H1 (cell line): Measurements from ENCODE around the gene HYAL4.

Source experiments
- EZH2 ChIP-seq: fragments of 200-600 bp; sonication (generic); IDR thresholded peaks from 2 replicates; pipeline ENCODE4 v1.7.1; 2012; ENCODE audit warnings: low read depth, mild to moderate bottlenecking, moderate library complexity, low read length, inconsistent platforms; ENCODE audit not compliant: severe bottlenecking
- POLR2A ChIP-seq, 2 experiments: IDR thresholded peaks; 1 replicate in 1 of 2; 2 replicates in 1 of 2; pipeline ENCODE4 v1.6.1; 2011; ENCODE audit warnings: low read depth in 2 of 2, low read length in 2 of 2, mild to moderate bottlenecking in 2 of 2; ENCODE audit errors: control extremely low read depth in 1 of 2
- POLR2AphosphoS5 ChIP-seq: IDR thresholded peaks from 2 replicates; pipeline ENCODE4 v1.6.1; 2011; ENCODE audit warnings: low read depth, low read length
- TF ChIP-seq, protein P1 (sequence below), 3 experiments: IDR thresholded peaks; 1 replicate in 2 of 3; 2 replicates in 1 of 3; pipeline versions ENCODE4 v1.5.1 to v1.6.1; 2011; ENCODE audit warnings: low read length in 3 of 3, mild to moderate bottlenecking in 3 of 3, inconsistent platforms in 2 of 3, low read depth in 1 of 3, moderate library complexity in 1 of 3; ENCODE audit not compliant: insufficient read depth in 1 of 3; ENCODE audit errors: control extremely low read depth in 1 of 3
- TF ChIP-seq, protein P2 (sequence below): fragments of 300-600 bp; sonication (generic); IDR thresholded peaks from 2 replicates; pipeline ENCODE4 v1.7.1; 2012; ENCODE audit warnings: low read length, moderate library complexity, mild to moderate bottlenecking, inconsistent platforms; ENCODE audit not compliant: insufficient replicate concordance

DNA sequence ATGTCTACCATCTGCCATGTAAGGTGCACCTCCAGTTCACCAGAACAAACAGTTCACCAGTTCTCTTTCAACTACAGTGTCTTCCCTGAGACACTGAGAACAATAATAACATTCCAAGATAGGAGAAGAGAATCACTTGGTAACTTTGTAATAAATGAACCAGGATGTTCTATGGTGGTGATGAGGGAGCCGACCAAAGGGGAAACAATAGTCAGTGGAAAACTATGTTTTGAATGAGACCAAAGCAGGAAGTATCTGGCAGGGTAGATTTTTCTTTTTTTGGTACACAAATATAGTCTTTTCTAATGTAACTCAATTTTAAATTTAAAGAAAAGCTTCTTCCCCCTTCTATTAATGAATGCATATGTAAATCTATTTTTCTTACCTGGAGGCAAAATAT is 20.0 kb downstream of the HYAL4 start:
- TF ChIP-seq, protein P1, sequence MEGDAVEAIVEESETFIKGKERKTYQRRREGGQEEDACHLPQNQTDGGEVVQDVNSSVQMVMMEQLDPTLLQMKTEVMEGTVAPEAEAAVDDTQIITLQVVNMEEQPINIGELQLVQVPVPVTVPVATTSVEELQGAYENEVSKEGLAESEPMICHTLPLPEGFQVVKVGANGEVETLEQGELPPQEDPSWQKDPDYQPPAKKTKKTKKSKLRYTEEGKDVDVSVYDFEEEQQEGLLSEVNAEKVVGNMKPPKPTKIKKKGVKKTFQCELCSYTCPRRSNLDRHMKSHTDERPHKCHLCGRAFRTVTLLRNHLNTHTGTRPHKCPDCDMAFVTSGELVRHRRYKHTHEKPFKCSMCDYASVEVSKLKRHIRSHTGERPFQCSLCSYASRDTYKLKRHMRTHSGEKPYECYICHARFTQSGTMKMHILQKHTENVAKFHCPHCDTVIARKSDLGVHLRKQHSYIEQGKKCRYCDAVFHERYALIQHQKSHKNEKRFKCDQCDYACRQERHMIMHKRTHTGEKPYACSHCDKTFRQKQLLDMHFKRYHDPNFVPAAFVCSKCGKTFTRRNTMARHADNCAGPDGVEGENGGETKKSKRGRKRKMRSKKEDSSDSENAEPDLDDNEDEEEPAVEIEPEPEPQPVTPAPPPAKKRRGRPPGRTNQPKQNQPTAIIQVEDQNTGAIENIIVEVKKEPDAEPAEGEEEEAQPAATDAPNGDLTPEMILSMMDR (IDR thresholded peaks at IDR 0.05; ENCODE audit: control extremely low read depth in 1 of 3, insufficient read depth in 1 of 3, low read depth in 1 of 3, low read length in 3 of 3): no peak
- TF ChIP-seq POLR2AphosphoS5 (no peak), POLR2A (IDR thresholded peaks at IDR 0.05; ENCODE audit: control extremely low read depth in 1 of 2, low read depth in 2 of 2, low read length in 2 of 2) (no peak), EZH2 (no peak)
- TF ChIP-seq, protein P2, sequence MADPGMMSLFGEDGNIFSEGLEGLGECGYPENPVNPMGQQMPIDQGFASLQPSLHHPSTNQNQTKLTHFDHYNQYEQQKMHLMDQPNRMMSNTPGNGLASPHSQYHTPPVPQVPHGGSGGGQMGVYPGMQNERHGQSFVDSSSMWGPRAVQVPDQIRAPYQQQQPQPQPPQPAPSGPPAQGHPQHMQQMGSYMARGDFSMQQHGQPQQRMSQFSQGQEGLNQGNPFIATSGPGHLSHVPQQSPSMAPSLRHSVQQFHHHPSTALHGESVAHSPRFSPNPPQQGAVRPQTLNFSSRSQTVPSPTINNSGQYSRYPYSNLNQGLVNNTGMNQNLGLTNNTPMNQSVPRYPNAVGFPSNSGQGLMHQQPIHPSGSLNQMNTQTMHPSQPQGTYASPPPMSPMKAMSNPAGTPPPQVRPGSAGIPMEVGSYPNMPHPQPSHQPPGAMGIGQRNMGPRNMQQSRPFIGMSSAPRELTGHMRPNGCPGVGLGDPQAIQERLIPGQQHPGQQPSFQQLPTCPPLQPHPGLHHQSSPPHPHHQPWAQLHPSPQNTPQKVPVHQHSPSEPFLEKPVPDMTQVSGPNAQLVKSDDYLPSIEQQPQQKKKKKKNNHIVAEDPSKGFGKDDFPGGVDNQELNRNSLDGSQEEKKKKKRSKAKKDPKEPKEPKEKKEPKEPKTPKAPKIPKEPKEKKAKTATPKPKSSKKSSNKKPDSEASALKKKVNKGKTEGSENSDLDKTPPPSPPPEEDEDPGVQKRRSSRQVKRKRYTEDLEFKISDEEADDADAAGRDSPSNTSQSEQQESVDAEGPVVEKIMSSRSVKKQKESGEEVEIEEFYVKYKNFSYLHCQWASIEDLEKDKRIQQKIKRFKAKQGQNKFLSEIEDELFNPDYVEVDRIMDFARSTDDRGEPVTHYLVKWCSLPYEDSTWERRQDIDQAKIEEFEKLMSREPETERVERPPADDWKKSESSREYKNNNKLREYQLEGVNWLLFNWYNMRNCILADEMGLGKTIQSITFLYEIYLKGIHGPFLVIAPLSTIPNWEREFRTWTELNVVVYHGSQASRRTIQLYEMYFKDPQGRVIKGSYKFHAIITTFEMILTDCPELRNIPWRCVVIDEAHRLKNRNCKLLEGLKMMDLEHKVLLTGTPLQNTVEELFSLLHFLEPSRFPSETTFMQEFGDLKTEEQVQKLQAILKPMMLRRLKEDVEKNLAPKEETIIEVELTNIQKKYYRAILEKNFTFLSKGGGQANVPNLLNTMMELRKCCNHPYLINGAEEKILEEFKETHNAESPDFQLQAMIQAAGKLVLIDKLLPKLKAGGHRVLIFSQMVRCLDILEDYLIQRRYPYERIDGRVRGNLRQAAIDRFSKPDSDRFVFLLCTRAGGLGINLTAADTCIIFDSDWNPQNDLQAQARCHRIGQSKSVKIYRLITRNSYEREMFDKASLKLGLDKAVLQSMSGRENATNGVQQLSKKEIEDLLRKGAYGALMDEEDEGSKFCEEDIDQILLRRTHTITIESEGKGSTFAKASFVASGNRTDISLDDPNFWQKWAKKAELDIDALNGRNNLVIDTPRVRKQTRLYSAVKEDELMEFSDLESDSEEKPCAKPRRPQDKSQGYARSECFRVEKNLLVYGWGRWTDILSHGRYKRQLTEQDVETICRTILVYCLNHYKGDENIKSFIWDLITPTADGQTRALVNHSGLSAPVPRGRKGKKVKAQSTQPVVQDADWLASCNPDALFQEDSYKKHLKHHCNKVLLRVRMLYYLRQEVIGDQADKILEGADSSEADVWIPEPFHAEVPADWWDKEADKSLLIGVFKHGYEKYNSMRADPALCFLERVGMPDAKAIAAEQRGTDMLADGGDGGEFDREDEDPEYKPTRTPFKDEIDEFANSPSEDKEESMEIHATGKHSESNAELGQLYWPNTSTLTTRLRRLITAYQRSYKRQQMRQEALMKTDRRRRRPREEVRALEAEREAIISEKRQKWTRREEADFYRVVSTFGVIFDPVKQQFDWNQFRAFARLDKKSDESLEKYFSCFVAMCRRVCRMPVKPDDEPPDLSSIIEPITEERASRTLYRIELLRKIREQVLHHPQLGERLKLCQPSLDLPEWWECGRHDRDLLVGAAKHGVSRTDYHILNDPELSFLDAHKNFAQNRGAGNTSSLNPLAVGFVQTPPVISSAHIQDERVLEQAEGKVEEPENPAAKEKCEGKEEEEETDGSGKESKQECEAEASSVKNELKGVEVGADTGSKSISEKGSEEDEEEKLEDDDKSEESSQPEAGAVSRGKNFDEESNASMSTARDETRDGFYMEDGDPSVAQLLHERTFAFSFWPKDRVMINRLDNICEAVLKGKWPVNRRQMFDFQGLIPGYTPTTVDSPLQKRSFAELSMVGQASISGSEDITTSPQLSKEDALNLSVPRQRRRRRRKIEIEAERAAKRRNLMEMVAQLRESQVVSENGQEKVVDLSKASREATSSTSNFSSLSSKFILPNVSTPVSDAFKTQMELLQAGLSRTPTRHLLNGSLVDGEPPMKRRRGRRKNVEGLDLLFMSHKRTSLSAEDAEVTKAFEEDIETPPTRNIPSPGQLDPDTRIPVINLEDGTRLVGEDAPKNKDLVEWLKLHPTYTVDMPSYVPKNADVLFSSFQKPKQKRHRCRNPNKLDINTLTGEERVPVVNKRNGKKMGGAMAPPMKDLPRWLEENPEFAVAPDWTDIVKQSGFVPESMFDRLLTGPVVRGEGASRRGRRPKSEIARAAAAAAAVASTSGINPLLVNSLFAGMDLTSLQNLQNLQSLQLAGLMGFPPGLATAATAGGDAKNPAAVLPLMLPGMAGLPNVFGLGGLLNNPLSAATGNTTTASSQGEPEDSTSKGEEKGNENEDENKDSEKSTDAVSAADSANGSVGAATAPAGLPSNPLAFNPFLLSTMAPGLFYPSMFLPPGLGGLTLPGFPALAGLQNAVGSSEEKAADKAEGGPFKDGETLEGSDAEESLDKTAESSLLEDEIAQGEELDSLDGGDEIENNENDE: no peak
